ENCODE data around the gene ARHGAP25.

The ARHGAP25 gene

DNA sequence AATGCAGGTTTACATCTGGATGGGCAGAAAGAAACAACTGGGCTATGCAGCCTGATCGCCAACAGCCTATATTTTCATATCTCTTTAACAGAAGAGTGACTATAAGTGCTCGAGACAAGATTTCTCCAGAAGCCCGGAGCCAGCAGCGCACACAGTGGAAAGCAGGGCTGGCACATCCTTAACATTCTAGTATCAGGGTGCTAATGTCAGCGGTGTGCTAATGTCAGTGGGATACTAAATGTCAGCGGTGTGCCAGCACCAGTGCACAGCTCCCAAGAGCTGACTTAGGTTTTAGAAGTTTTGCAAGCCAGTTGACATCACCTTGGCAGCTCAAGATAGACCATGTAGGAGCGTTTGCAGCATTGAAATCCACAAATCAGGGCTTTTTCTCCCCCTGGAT, 128.3 kb downstream of the ARHGAP25 start:
- TF ChIP-seq, protein P1, sequence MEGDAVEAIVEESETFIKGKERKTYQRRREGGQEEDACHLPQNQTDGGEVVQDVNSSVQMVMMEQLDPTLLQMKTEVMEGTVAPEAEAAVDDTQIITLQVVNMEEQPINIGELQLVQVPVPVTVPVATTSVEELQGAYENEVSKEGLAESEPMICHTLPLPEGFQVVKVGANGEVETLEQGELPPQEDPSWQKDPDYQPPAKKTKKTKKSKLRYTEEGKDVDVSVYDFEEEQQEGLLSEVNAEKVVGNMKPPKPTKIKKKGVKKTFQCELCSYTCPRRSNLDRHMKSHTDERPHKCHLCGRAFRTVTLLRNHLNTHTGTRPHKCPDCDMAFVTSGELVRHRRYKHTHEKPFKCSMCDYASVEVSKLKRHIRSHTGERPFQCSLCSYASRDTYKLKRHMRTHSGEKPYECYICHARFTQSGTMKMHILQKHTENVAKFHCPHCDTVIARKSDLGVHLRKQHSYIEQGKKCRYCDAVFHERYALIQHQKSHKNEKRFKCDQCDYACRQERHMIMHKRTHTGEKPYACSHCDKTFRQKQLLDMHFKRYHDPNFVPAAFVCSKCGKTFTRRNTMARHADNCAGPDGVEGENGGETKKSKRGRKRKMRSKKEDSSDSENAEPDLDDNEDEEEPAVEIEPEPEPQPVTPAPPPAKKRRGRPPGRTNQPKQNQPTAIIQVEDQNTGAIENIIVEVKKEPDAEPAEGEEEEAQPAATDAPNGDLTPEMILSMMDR (IDR thresholded peaks at IDR 0.05; ENCODE audit: low read depth, low read length): no peak
- H3K4me3 ChIP-seq (ENCODE audit: low read depth, low read length): no peak overlapping the region

DNA sequence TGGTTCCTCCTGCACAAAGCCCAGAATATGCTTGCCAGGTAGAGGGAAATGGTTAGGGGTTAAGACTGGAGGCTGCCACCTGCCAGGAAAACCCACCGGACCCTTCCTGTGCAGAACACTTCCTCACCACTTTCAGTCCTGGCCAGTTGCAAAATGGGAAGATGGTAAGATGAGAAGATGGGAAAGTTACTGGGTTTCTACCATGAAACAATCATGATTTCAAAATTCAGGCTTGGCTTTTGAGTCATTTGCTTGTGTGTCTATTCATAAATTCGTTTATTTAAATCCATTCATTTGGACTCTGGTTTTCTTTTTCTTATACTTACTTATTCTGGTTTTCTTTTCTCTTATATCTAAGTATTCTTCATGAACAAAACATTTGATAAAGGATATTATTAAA, 129.4 kb downstream of the ARHGAP25 start:
- no peak overlapping the region for H3K4me3 ChIP-seq (ENCODE audit: low read depth, low read length)
- TF ChIP-seq, protein P1 (IDR thresholded peaks at IDR 0.05; ENCODE audit: low read depth, low read length): no peak

DNA sequence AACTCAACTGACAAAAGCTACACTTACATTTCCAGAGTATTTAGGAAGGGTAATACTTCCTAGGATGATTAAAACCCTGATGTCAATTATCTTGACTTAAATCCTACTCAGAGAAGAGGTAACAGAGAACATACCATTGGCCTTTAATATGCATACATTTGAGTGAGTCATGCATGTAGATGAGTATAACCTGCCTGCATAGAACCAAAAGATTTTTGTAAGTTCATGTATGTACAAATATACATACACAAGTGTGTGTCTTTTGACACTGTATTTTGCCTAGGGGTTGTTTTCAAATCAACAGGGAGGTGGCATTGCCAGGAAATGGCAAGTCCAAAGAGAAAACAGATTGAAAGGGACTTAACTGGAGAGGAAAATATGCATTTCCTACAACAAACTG, 130.5 kb downstream of the ARHGAP25 start:
- TF ChIP-seq, protein P1 (IDR thresholded peaks at IDR 0.05; ENCODE audit: low read depth, low read length): no peak
- H3K4me3 ChIP-seq (ENCODE audit: low read depth, low read length): no peak overlapping the region

DNA sequence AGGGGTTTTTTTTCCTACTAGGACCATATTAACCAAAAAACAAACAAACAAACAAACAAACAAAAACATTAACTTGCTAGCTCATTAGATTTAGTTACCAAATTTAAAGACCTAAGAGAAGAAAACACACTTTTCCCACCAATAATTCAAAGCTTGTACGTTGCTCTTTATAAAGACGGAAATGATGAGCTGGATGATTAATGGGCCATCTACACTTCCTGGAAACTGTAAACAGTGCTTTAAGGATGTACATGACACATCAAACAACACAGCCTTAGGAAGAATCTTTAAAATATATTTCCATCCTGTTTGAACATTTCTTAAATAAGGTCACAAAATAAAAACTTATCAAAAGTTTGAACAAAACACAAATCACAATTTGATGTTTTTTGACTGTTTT, 135.6 kb downstream of the ARHGAP25 start:
- no peak overlapping the region for H3K4me3 ChIP-seq (ENCODE audit: low read depth, low read length)
- TF ChIP-seq, protein P1 (IDR thresholded peaks at IDR 0.05; ENCODE audit: low read depth, low read length): no peak

DNA sequence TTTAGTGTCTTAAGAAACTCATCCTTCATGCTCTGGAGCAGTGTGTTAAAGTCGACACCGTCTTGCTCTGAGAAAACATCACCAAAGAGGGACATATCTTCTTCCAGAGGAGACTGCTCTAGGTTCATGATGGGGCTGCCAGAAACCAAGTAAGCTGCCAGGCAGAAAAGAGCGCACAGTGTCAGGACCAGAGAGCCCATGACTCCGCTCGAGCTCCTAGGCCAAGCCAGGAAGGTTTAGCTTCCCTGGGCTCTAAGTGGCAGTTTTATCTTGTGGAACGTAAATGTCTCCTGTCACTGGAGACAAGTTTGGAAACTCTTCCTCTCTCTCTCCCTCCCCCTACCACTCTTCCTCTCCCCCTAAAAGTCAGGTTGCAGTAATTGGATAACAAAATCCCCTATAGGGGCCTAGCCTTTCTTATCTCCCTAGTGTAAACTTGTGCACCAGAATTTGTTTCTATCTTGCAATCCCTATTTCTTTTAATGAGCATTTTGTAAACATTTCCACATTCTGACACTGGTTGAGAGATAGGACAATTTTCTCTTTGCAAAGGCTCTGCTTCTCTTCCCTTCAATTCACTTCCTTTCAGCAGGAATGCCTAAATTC, 136.7 kb downstream of the ARHGAP25 start, which contains the start of gene BMP10:
TSS of gene BMP10 (minus strand) at position 239 of the 606 bp plus-strand sequence. CDS start at position 200, 39 bp downstream.
- H3K4me3 ChIP-seq (ENCODE audit: low read depth, low read length): no peak within 1 kb of the TSS
- TF ChIP-seq, protein P1 (IDR thresholded peaks at IDR 0.05; ENCODE audit: low read depth, low read length): no peak
